ENCODE data around the gene TARDBP. TPM values are rescaled to one million over a fixed set of nuclear protein-coding genes. Genes with fewer than 3 reads are reported as not detected.

Gene TARDBP
- 148 to 218 TPM (median 193 TPM) in 5 replicates for total RNA-seq (2022; extraction: Qiagen RNA extraction; ENCODE audit: low read depth)

DNA sequence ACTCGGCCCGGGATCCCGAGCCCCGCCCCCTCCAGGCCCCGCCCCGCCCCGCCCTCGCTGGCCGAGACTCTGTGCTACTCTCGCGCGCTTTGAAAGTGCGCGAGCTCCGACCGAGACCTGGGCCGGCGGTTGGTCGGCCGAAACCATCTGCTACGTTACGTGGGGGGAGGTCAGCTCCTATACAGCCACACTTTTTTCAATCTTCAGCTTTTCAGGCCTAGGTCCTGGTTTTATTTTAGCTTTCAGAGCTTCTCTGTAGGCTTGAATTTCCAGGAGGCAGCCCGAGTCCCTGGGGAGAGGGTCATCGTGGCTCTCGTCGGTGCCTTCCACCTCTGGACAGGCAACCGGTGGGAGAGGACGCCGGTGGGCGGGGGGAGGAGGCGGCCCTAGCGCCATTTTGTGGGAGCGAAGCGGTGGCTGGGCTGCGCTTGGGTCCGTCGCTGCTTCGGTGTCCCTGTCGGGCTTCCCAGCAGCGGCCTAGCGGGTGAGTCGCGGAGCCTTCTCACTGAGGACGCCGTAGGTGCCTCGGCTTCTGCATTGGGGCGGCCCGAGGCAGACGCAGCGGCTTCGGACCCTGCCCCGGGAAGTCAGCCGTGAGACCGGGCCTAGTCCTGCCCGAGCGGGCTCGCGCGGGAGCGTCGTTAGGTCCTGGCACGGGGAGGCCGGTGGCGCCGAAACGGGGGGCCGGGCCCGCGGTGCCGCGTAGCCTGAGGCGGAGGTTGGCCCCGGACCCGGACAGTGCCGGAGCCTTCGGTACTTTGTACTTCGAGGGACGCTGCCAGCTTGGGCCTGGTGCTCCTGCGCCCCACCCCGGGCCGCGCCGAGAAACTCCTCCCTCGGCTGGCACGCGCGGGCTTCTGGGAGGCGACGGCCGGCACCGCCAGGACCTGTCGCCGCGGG, at the start of gene TARDBP:
TSS of gene TARDBP (plus strand) at position 395 of the 900 bp plus-strand sequence. CDS start 1,074 bp downstream, outside the sequence.

DNA sequence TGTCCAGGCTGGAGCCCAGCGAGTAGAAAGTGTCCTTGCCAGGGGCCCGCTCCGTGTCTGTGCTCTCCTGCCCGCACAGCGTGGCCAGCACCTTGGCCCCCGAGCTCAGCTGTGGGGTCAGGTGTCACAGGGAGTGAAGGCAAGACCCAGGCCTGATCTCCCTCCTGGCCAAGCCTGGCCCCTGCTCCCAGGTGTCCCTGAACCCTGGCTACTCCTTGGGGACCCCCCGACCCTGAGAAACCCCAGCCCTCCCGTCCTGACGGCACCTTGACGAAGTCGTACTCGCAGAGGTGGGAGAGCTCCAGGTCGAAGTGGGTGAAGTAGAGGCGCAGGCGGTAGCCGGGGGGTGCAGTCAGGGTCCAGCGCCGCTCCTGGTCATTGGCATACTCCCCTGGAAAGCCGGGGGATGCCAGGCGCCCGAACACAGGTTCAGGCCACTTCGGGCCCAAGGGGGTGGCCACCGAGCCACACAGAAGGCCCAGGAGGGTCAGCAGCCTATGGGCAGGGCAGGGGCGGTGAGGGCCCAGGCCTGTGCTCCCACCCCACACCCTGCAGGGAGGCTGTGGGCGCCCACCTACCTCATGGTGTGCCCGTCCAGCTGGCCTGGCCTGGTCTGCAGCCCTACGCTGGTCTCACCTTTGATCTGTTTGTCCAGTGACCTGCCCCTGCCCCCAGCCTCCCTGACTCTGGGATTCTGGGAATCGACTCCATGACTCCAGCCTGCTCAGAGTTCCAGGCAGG, 34.3 kb downstream of the TARDBP start, which contains the start of gene MASP2:
TSS of gene MASP2 (minus strand) at position 615 of the 741 bp plus-strand sequence. CDS start at position 583, 32 bp downstream.

DNA sequence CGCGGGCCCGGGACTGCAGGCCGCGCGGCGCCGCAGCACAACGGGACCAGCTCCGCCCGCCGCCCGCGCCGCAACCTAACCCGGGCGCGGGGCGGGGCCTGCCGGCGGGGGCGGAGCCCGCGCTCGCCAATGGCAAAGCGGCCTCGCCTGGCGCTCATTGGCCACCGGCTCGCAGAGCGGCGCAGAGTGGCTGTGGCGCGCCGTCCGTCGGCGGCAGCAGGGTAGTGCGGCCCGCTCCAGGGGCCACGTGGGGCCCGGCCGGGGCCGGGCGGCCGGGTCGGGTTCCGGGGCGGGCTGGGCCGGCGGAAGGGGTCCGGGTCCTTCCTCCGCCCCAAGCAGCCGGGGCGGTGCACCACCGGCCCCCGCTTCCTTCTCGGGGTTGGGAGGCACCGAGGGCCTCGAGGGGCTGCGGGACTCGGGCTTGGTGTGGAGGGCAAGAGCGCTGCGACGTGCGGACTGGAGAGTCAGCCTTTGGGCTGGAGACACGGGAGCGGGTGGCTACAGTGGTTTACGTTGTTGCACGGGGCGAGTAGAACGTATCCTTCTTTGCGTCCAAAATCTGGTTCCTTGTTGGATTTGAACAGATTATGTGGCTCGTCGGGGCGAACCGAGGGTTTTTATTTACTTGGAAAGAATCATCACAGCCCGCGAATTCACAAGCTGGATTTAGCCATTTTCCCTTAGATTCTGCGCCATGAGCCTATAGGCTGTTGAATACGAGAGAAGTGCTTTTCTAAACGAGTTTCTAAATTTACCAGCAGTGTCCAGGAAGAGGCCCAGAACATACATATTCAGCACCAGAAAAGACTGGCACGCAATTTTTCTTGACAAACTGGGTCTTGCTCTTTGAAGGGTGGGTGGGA, 47.7 kb downstream of the TARDBP start, which contains the start of gene SRM:
TSS of gene SRM (minus strand) at position 51 of the 863 bp plus-strand sequence. CDS start 75 bp downstream, outside the sequence.

Other genes starting within 250 kb of the TARDBP start
- gene CASZ1, start 216.0 kb upstream of the TARDBP start, total RNA-seq (2022; extraction: Qiagen RNA extraction; ENCODE audit: low read depth), result 1.1 to 1.9 TPM (median 1.7 TPM) in 5 replicates
- gene MASP2, start 34.6 kb downstream of the TARDBP start, total RNA-seq (2022; extraction: Qiagen RNA extraction; ENCODE audit: low read depth), result 0.08 to 0.30 TPM (median 0.09 TPM) in 5 replicates
- 134 to 228 TPM (median 214 TPM) in 5 replicates for gene SRM, start 47.4 kb downstream of the TARDBP start, total RNA-seq (2022; extraction: Qiagen RNA extraction; ENCODE audit: low read depth)
- gene EXOSC10, start 87.2 kb downstream of the TARDBP start, total RNA-seq (2022; extraction: Qiagen RNA extraction; ENCODE audit: low read depth), result 35.8 to 37.5 TPM (median 36.4 TPM) in 5 replicates
- not detected in 5 replicates for gene ANGPTL7, start 176.7 kb downstream of the TARDBP start, total RNA-seq (2022; extraction: Qiagen RNA extraction; ENCODE audit: low read depth)
- gene MTOR, start 249.9 kb downstream of the TARDBP start, total RNA-seq (2022; extraction: Qiagen RNA extraction; ENCODE audit: low read depth), result 12.6 to 15.0 TPM (median 13.4 TPM) in 5 replicates

All from A549 treated with RU486 at 1 μM for 4 hours (cell line).